Gastrocnemius medialis (tissue), 4 donors: Measurements from ENCODE around the gene KCNIP3.

Experiments used
- CTCF ChIP-seq, 5 experiments: fragments of 450-650 bp in 3 of 5; fragments of 200-600 bp in 2 of 5; sonication (generic) in 2 of 5; IDR thresholded peaks in 4 of 5; conservative IDR thresholded peaks in 1 of 5; 1 replicate in 4 of 5; 2 replicates in 1 of 5; pipeline ENCODE4 v1.5.1; 2016 to 2019; ENCODE audit warnings: antibody characterized with exemption in 5 of 5, mild to moderate bottlenecking in 3 of 5, moderate library complexity in 3 of 5
- POLR2A ChIP-seq, 2 donors: fragments of 450-650 bp; IDR thresholded peaks; one replicate each; pipeline ENCODE4 v1.6.1; 2017; ENCODE audit warnings: antibody characterized with exemption in 2 of 2, mild to moderate bottlenecking in 2 of 2, moderate library complexity in 2 of 2

DNA sequence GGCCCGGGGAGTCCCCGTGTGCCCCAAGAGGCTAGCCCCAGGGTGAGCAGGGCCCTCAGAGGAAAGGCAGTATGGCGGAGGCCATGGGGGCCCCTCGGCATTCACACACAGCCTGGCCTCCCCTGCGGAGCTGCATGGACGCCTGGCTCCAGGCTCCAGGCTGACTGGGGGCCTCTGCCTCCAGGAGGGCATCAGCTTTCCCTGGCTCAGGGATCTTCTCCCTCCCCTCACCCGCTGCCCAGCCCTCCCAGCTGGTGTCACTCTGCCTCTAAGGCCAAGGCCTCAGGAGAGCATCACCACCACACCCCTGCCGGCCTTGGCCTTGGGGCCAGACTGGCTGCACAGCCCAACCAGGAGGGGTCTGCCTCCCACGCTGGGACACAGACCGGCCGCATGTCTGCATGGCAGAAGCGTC is 88.4 kb downstream of the KCNIP3 start:
- TF ChIP-seq CTCF (IDR thresholded peaks at IDR 0.05 in 4 of 5, conservative IDR thresholded peaks at IDR 0.05 in 1 of 5) (no peak), POLR2A (IDR thresholded peaks at IDR 0.05) (no peak)
